ENCODE measurements around the gene FICD. TPM values are rescaled to one million over a fixed set of nuclear protein-coding genes. Genes with fewer than 3 reads are reported as not detected.

The FICD gene
- polyA plus RNA-seq, 3 donors = 1.00 to 1.9 (median 1.6) TPM

- H2AFZ ChIP-seq (ENCODE audit: insufficient read depth, low read depth, low read length, poor library complexity, severe bottlenecking) = no peak overlapping the region
- no peaks in the 10 kb centered on the region for H3K27me3 Mint-ChIP-seq (ENCODE audit: low read depth in 3 of 3)
- H3K36me3 Mint-ChIP-seq = peaks cover 37 to 47% of the 10 kb centered on the region in 2 donors
- DNase-seq = no peak
- peaks cover 42 to 49% of the 10 kb centered on the region in 2 donors for H3K36me3 ChIP-seq (replicated peaks in 1 of 2; ENCODE audit: control insufficient read depth in 1 of 2, insufficient read depth in 2 of 2, low read length in 2 of 2)
- peak overlapping the region in 1 of 2 donors; percentile 79 for H3K27ac ChIP-seq (ENCODE audit: low read depth in 1 of 2, low read length in 2 of 2)
- H3K4me3 Mint-ChIP-seq = no peak overlapping the region
- peaks cover 67% of the 10 kb centered on the region for H4K20me1 ChIP-seq (ENCODE audit: insufficient read depth, low read length)
- H3K9me3 ChIP-seq (replicated peaks in 1 of 2; ENCODE audit: control insufficient read depth in 1 of 2, insufficient read depth in 1 of 2, low read length in 2 of 2) = no peaks in the 10 kb centered on the region
- TF ChIP-seq CTCF (IDR thresholded peaks at IDR 0.05) = no peak
- 86% methylated on average over 5 of the region's 7 CpGs for WGBS (ENCODE audit: insufficient coverage)
- H3K9me3 Mint-ChIP-seq = no peaks in the 10 kb centered on the region
- H3K4me1 ChIP-seq (ENCODE audit: control insufficient read depth in 1 of 2, insufficient read depth in 2 of 2, low read length in 2 of 2) = peaks cover 34 to 48% of the 10 kb centered on the region in 2 donors
- no peak overlapping the region for H3K4me3 ChIP-seq (replicated peaks in 1 of 3; ENCODE audit: low read depth in 2 of 3, low read length in 3 of 3)
- H3K4me1 Mint-ChIP-seq = peaks cover 58% of the 10 kb centered on the region
- intact Hi-C loops (cut with micrococcal nuclease) = no loop called here
- H3K9ac ChIP-seq (ENCODE audit: insufficient read depth, low read length, poor library complexity, severe bottlenecking) = no peak overlapping the region
- no peak overlapping the region for H3K4me2 ChIP-seq (replicated peaks; ENCODE audit: extremely low read depth, low read length, poor library complexity, severe bottlenecking)
- peaks cover 73% of the 10 kb centered on the region for H3K79me2 ChIP-seq (ENCODE audit: insufficient read depth, low read length)
- H3K27me3 ChIP-seq (ENCODE audit: control insufficient read depth in 2 of 2, insufficient read depth in 2 of 2, low read length in 2 of 2) = no peaks in the 10 kb centered on the region
- peak overlapping the region in 5 of 7 donors; percentile 18 to 52 (median 40) for H3K27ac Mint-ChIP-seq
Observed at GRCh38 chr12:108548954-108549521, 34.0 kb downstream of the FICD start.

GRCh38 chr12:108551535-108551934 lies 36.5 kb downstream of the FICD start:
- WGBS (ENCODE audit: insufficient coverage) = 63% methylated on average over 4 of the region's 5 CpGs
- no peak for TF ChIP-seq CTCF (IDR thresholded peaks at IDR 0.05)
- Histone ChIP-seq H3K27me3 (ENCODE audit: control insufficient read depth in 2 of 2, insufficient read depth in 2 of 2, low read length in 2 of 2) (no peaks in the 10 kb centered on the region), H2AFZ (ENCODE audit: insufficient read depth, low read depth, low read length, poor library complexity, severe bottlenecking) (no peak overlapping the region), H3K36me3 (replicated peaks in 1 of 2; ENCODE audit: control insufficient read depth in 1 of 2, insufficient read depth in 2 of 2, low read length in 2 of 2) (peaks cover 20 to 34% of the 10 kb centered on the region in 2 donors), H3K79me2 (ENCODE audit: insufficient read depth, low read length) (peaks cover 81% of the 10 kb centered on the region), H3K9me3 (replicated peaks in 1 of 2; ENCODE audit: control insufficient read depth in 1 of 2, insufficient read depth in 1 of 2, low read length in 2 of 2) (no peaks in the 10 kb centered on the region), H3K9ac (ENCODE audit: insufficient read depth, low read length, poor library complexity, severe bottlenecking) (no peak overlapping the region), H4K20me1 (ENCODE audit: insufficient read depth, low read length) (peaks cover 92% of the 10 kb centered on the region), H3K4me3 (replicated peaks in 1 of 3; ENCODE audit: low read depth in 2 of 3, low read length in 3 of 3) (no peak overlapping the region), H3K4me2 (replicated peaks; ENCODE audit: extremely low read depth, low read length, poor library complexity, severe bottlenecking) (peak overlapping the region; percentile 25), H3K27ac (ENCODE audit: low read depth in 1 of 2, low read length in 2 of 2) (no peak overlapping the region), H3K4me1 (ENCODE audit: control insufficient read depth in 1 of 2, insufficient read depth in 2 of 2, low read length in 2 of 2) (peaks cover 31 to 46% of the 10 kb centered on the region in 2 donors)
- Mint-ChIP-seq H3K4me1 (peaks cover 59% of the 10 kb centered on the region), H3K27ac (peak overlapping the region in 3 of 7 donors; percentile 12 to 64 (median 34)), H3K36me3 (peaks cover 24 to 35% of the 10 kb centered on the region in 2 donors), H3K27me3 (ENCODE audit: low read depth in 3 of 3) (no peaks in the 10 kb centered on the region), H3K4me3 (no peak overlapping the region), H3K9me3 (no peaks in the 10 kb centered on the region)
- intact Hi-C loops (cut with micrococcal nuclease) = no loop called here
- DNase-seq = no peak

All from CD14-positive monocyte (primary cell).